Activated B cell treated with CpG ODN at 0.5 μM for 24 hours (primary cell): ENCODE measurements around the gene STOM. TPM values are rescaled to one million over a fixed set of nuclear protein-coding genes. Genes with fewer than 3 reads are reported as not detected.

Source experiments
- ATAC-seq: fragments of 200-7000 bp; cut with Tn5 transposase; one replicate; pipeline ENCODE4 v1.10.0; 2021; ENCODE audit warnings: low read depth, mild to moderate bottlenecking, moderate library complexity
- CTCF ChIA-PET: fragments of 350-600 bp; sonication (Branson Sonifier 250); formaldehyde crosslinking; loops from one replicate; lab custom pipeline; 2021; ENCODE audit warnings: antibody characterized with exemption; lab: Charles Lee
- POLR2A ChIA-PET: fragments of 350-600 bp; sonication (Branson Sonifier 250); formaldehyde crosslinking; loops from one replicate; lab custom pipeline; 2021; ENCODE audit warnings: antibody characterized with exemption; lab: Charles Lee
- DNase-seq: peaks from one replicate; pipeline ENCODE4 v3.0.0; 2022
- H3K27ac Mint-ChIP-seq: one replicate; pipeline ENCODE4 v1.8.0; 2020; ENCODE audit warnings: mixed read lengths
- H3K27me3 Mint-ChIP-seq: one replicate; pipeline ENCODE4 v1.8.0; 2021; ENCODE audit warnings: mixed read lengths
- H3K36me3 Mint-ChIP-seq: one replicate; pipeline ENCODE4 v1.8.0; 2021; ENCODE audit warnings: low read depth, mixed read lengths
- H3K4me1 Mint-ChIP-seq: one replicate; pipeline ENCODE4 v1.8.0; 2021; ENCODE audit warnings: mixed read lengths
- H3K4me3 Mint-ChIP-seq: one replicate; pipeline ENCODE4 v1.8.0; 2020; ENCODE audit warnings: mild to moderate bottlenecking, mixed read lengths
- H3K9me3 Mint-ChIP-seq: one replicate; pipeline ENCODE4 v1.8.0; 2020; ENCODE audit warnings: mixed read lengths
- CTCF ChIP-seq: fragments of 200-600 bp; IDR thresholded peaks from one replicate; pipeline ENCODE4 v1.8.0; 2022; ENCODE audit warnings: antibody characterized with exemption, mild to moderate bottlenecking
- intact Hi-C: fragments of 100-400 bp; cut with micrococcal nuclease; formaldehyde crosslinking; loops from one replicate; pipeline ENCODE4 v1.15.1; 2024
- total RNA-seq: library from RNA; stranded (reverse); gene quantifications from 2 replicates; pipeline ENCODE4 v1.2.3, GENCODE V29; 2022

STOM gene
- total RNA-seq, 1 donor from 2014 or later = 9.8 TPM

- peaks cover 47% of the 10 kb centered on the region for H3K36me3 Mint-ChIP-seq
- CTCF ChIA-PET = interaction anchor here (1.5 to 2.6 kb wide), 3 partner anchors 83 to 560 kb away, joined by 3 to 14 read pairs (median 5); no protein-coding TSS in a partner anchor
- H3K27ac Mint-ChIP-seq = no peak overlapping the region
- ATAC-seq (no peak), DNase-seq (no peak)
- H3K4me3 Mint-ChIP-seq = no peak overlapping the region
- H3K9me3 Mint-ChIP-seq = no peaks in the 10 kb centered on the region
- no peak for TF ChIP-seq CTCF
- no peaks in the 10 kb centered on the region for H3K4me1 Mint-ChIP-seq
- H3K27me3 Mint-ChIP-seq = no peaks in the 10 kb centered on the region
- POLR2A ChIA-PET = no interaction called here
- intact Hi-C loops = no loop called here
Observed at GRCh38 chr9:121316378-121316777, 53.7 kb downstream of the STOM start.

- ChIA-PET POLR2A (no interaction called here), CTCF (interaction anchor here (2.6 kb wide), 1 partner anchor 86 kb away, joined by 14 read pairs; no protein-coding TSS in a partner anchor)
- no peak for TF ChIP-seq CTCF
- Mint-ChIP-seq H3K4me1 (no peaks in the 10 kb centered on the region), H3K4me3 (no peak overlapping the region), H3K9me3 (no peaks in the 10 kb centered on the region), H3K27me3 (no peaks in the 10 kb centered on the region), H3K36me3 (peaks cover 47% of the 10 kb centered on the region), H3K27ac (no peak overlapping the region)
- DNase-seq = no peak
- no peak for ATAC-seq
- intact Hi-C loops = no loop called here
Observed at GRCh38 chr9:121313458-121314152, 56.4 kb downstream of the STOM start.

- ATAC-seq (no peak), DNase-seq (no peak)
- Mint-ChIP-seq H3K36me3 (peaks cover 48% of the 10 kb centered on the region), H3K27ac (no peak overlapping the region), H3K4me1 (no peaks in the 10 kb centered on the region), H3K9me3 (no peaks in the 10 kb centered on the region), H3K4me3 (no peak overlapping the region), H3K27me3 (no peaks in the 10 kb centered on the region)
- no peak for TF ChIP-seq CTCF
- POLR2A ChIA-PET = no interaction called here
- intact Hi-C loops = no loop called here
- CTCF ChIA-PET = no interaction called here
Observed at GRCh38 chr9:121312169-121312568, 57.9 kb downstream of the STOM start.

GRCh38 chr9:121310571-121310970 lies 59.5 kb downstream of the STOM start:
- Mint-ChIP-seq H3K36me3 (peaks cover 42% of the 10 kb centered on the region), H3K27me3 (no peaks in the 10 kb centered on the region), H3K4me1 (no peaks in the 10 kb centered on the region), H3K27ac (no peak overlapping the region), H3K4me3 (no peak overlapping the region), H3K9me3 (no peaks in the 10 kb centered on the region)
- intact Hi-C loops = no loop called here
- DNase-seq = no peak
- ChIA-PET CTCF (interaction anchor here (2.2 kb wide), 1 partner anchor 9 kb away, joined by 10 read pairs; no protein-coding TSS in a partner anchor), POLR2A (no interaction called here)
- no peak for TF ChIP-seq CTCF
- no peak for ATAC-seq

- Mint-ChIP-seq H3K4me1 (no peaks in the 10 kb centered on the region), H3K4me3 (no peak overlapping the region), H3K36me3 (peaks cover 42% of the 10 kb centered on the region), H3K27me3 (no peaks in the 10 kb centered on the region), H3K27ac (no peak overlapping the region), H3K9me3 (no peaks in the 10 kb centered on the region)
- ChIA-PET POLR2A (no interaction called here), CTCF (interaction anchor here (2.2 kb wide), 1 partner anchor 10 kb away, joined by 10 read pairs; no protein-coding TSS in a partner anchor)
- TF ChIP-seq CTCF = no peak
- intact Hi-C loops = no loop called here
- DNase-seq = no peak
- no peak for ATAC-seq
Observed at GRCh38 chr9:121309833-121310425, 60.1 kb downstream of the STOM start.
